SK-N-SH (cell line): ENCODE data around the gene SCN8A.

Experiments used
- CTCF ChIP-seq: fragments of 200-600 bp; sonication (generic); IDR thresholded peaks from 2 replicates; pipeline ENCODE4 v1.6.1; 2017; ENCODE audit warnings: antibody characterized with exemption, mild to moderate bottlenecking, moderate library complexity
- EZH2phosphoT487 ChIP-seq: fragments of 200-600 bp; sonication (generic); IDR thresholded peaks from 2 replicates; pipeline ENCODE4 v1.6.1; 2017; ENCODE audit warnings: low read depth, mixed run types, mild to moderate bottlenecking, antibody characterized with exemption, moderate library complexity, borderline replicate concordance
- PBX3 ChIP-seq: IDR thresholded peaks from 2 replicates; pipeline ENCODE4; 2012
- SMC3 ChIP-seq: IDR thresholded peaks from 2 replicates; pipeline ENCODE4 v1.6.1; 2012; ENCODE audit warnings: low read depth, low read length, improper control_type of control experiment

- TF ChIP-seq CTCF = no peak
- no peak for TF ChIP-seq SMC3
- peak; percentile 33; the same call in 1 of the 2 replicates for TF ChIP-seq PBX3
- no peak for TF ChIP-seq EZH2phosphoT487
Measured at GRCh38 chr12:51818566-51819300, 227.7 kb downstream of the SCN8A start.
